Measurements from ENCODE around the gene SMIM12. TPM values are rescaled to one million over a fixed set of nuclear protein-coding genes. Genes with fewer than 3 reads are reported as not detected.

Gene SMIM12
- total and polyA plus RNA-seq, 2 of the 8 experiments (the other 6 are each of a cell fraction or from before 2014, with no cell fraction given), result 40.9 to 49.2 TPM

DNA sequence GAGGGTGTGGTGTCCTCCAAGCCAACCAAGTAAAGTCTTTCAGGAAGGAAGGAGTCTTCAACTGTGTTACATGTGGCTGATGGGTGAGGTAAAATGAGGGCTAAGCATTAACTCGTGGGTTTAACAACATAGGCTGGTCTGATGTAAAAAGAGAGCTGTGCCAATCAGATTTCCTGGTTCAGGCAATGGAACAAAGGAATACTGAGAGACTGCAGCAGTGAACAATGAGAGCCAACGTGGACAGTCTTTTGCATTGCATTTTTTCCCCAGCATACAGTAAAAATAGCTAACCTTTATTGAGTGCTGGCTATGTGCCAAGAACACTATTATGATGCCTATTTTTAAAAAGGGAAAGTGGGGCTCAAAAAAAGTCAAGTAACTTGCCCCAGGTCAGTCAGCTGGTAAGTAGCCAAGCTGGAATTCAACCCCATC is 38.8 kb upstream of the SMIM12 start:
- no peaks in the 10 kb centered on the region for H3K36me3 ChIP-seq (ENCODE audit: control insufficient read depth in 2 of 4, insufficient read depth in 4 of 4, low read length in 3 of 4)
- no peak overlapping the region for H4K91ac ChIP-seq (replicated peaks; ENCODE audit: insufficient read length, low read length)
- H2BK20ac ChIP-seq (ENCODE audit: low read length), result no peak overlapping the region
- ChIA-PET POLR2A (ENCODE audit: partially characterized antibody) (interaction anchor here (1.6 kb wide), 1 partner anchor 9 kb away, joined by 5 read pairs; no protein-coding TSS in a partner anchor), CTCF (ENCODE audit: partially characterized antibody) (interaction anchor here (1.5 to 2.4 kb wide), 3 partner anchors 10 to 32 kb away, joined by 3 to 6 read pairs (median 4); no protein-coding TSS in a partner anchor)
- DNase-seq (ENCODE audit: low read depth in 1 of 2, low spot score in 2 of 2), result no peak
- H2BK5ac ChIP-seq (ENCODE audit: low read depth, low read length), result no peak overlapping the region
- H2BK120ac ChIP-seq (replicated peaks; ENCODE audit: low read depth, low read length), result no peak overlapping the region
- no peak overlapping the region for H3K9ac ChIP-seq (replicated peaks in 1 of 4; ENCODE audit: extremely low read depth in 1 of 4, low read depth in 3 of 4, low read length in 3 of 4)
- H3K56ac ChIP-seq (replicated peaks; ENCODE audit: insufficient read length, low read depth, low read length), result no peak overlapping the region
- H3K23ac ChIP-seq (ENCODE audit: insufficient read length), result no peak overlapping the region
- H3K4me2 ChIP-seq (ENCODE audit: insufficient read depth in 1 of 2, low read depth in 2 of 2, low read length in 2 of 2), result no peak overlapping the region
- no peak overlapping the region for H3K4me3 ChIP-seq (ENCODE audit: extremely low read depth in 1 of 4, insufficient read depth in 2 of 4, low read depth in 3 of 4, low read length in 4 of 4)
- no peaks in the 10 kb centered on the region for H4K20me1 ChIP-seq (replicated peaks in 1 of 2; ENCODE audit: control insufficient read depth in 1 of 2, insufficient read depth in 2 of 2, low read length in 2 of 2)
- H2AK5ac ChIP-seq (ENCODE audit: low read depth, low read length), result no peak overlapping the region
- no peak overlapping the region for H4K5ac ChIP-seq (ENCODE audit: insufficient read length, low read depth, low read length)
- WGBS, 2 experiments (ENCODE audit: extremely low coverage in 1 of 2, insufficient coverage in 1 of 2, insufficient read length in 1 of 2, insufficient replicate concordance in 2 of 2, low coverage in 1 of 2, low lambda C conversion rate in 2 of 2, missing lambda C conversion rate in 1 of 2), result 75% methylated on average over 2 of the region's 2 CpGs; no CpG with 5 or more reads in 1 of the 2 experiments
- no peaks in the 10 kb centered on the region for H3K9me3 ChIP-seq (ENCODE audit: insufficient read depth in 2 of 2, low read depth in 1 of 2, low read length in 1 of 2)
- H2AFZ ChIP-seq (ENCODE audit: low read length), result no peak overlapping the region
- peaks cover 0 to 3% (median 0%) of the 10 kb centered on the region in 4 experiments; a peak in 1 of 7 replicates for H3K4me1 ChIP-seq (replicated peaks in 1 of 4; ENCODE audit: control insufficient read depth in 3 of 4, insufficient read depth in 4 of 4, low read length in 3 of 4)
- H3K23me2 ChIP-seq (ENCODE audit: low read depth, low read length), result no peaks in the 10 kb centered on the region
- H4K8ac ChIP-seq (ENCODE audit: extremely low read depth, insufficient read depth, low read length), result no peak overlapping the region
- no peak overlapping the region for H3K14ac ChIP-seq (ENCODE audit: insufficient read length)
- no peak overlapping the region for H2BK15ac ChIP-seq (ENCODE audit: low read length)
- H3K27ac ChIP-seq (ENCODE audit: low read depth, low read length), result no peak overlapping the region
- H3K4ac ChIP-seq (replicated peaks; ENCODE audit: insufficient read length, low read depth, low read length), result no peak overlapping the region
- H3K79me2 ChIP-seq (ENCODE audit: control insufficient read depth in 1 of 2, insufficient read depth in 2 of 2, low read length in 2 of 2), result no peaks in the 10 kb centered on the region
- no peaks in the 10 kb centered on the region for H3K27me3 ChIP-seq (replicated peaks in 1 of 4; ENCODE audit: control insufficient read depth in 3 of 4, extremely low read depth in 1 of 4, insufficient read depth in 3 of 4, low read length in 3 of 4)
- no peak overlapping the region for H3K18ac ChIP-seq (ENCODE audit: extremely low read depth, low read length)
- H3K79me1 ChIP-seq (ENCODE audit: low read depth, low read length), result no peaks in the 10 kb centered on the region
- no peak overlapping the region for H2BK12ac ChIP-seq (ENCODE audit: low read depth, low read length)
- FAIRE-seq, result no peak
- TF ChIP-seq CHD1 (IDR thresholded peaks at IDR 0.05; ENCODE audit: low read depth, low read length) (no peak), CBX5 (IDR thresholded peaks at IDR 0.05; ENCODE audit: low read depth, low read length) (no peak), NRF1 (IDR thresholded peaks at IDR 0.05; ENCODE audit: low read depth, low read length) (no peak), RNF2 (IDR thresholded peaks at IDR 0.05; ENCODE audit: borderline replicate concordance, low read depth, low read length, missing control alignments, poor library complexity, severe bottlenecking) (no peak), TAF7 (optimal IDR thresholded peaks at IDR 0.05; ENCODE audit: borderline replicate concordance, low read depth, low read length) (no peak), SIX5 (IDR thresholded peaks at IDR 0.05; ENCODE audit: low read depth, low read length) (no peak), EP300 (IDR thresholded peaks at IDR 0.05; ENCODE audit: borderline replicate concordance in 1 of 2, low read depth in 2 of 2, low read length in 2 of 2) (no peak)
- TF ChIP-seq, protein P1, sequence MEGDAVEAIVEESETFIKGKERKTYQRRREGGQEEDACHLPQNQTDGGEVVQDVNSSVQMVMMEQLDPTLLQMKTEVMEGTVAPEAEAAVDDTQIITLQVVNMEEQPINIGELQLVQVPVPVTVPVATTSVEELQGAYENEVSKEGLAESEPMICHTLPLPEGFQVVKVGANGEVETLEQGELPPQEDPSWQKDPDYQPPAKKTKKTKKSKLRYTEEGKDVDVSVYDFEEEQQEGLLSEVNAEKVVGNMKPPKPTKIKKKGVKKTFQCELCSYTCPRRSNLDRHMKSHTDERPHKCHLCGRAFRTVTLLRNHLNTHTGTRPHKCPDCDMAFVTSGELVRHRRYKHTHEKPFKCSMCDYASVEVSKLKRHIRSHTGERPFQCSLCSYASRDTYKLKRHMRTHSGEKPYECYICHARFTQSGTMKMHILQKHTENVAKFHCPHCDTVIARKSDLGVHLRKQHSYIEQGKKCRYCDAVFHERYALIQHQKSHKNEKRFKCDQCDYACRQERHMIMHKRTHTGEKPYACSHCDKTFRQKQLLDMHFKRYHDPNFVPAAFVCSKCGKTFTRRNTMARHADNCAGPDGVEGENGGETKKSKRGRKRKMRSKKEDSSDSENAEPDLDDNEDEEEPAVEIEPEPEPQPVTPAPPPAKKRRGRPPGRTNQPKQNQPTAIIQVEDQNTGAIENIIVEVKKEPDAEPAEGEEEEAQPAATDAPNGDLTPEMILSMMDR (IDR thresholded peaks at IDR 0.05; ENCODE audit: control extremely low read depth in 1 of 3, insufficient read depth in 1 of 3, low read depth in 1 of 3, low read length in 3 of 3), result no peak
- TF ChIP-seq, protein P2, sequence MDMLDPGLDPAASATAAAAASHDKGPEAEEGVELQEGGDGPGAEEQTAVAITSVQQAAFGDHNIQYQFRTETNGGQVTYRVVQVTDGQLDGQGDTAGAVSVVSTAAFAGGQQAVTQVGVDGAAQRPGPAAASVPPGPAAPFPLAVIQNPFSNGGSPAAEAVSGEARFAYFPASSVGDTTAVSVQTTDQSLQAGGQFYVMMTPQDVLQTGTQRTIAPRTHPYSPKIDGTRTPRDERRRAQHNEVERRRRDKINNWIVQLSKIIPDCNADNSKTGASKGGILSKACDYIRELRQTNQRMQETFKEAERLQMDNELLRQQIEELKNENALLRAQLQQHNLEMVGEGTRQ (IDR thresholded peaks at IDR 0.05; ENCODE audit: low read length), result no peak
